SHP77 treated with DMSO at 0.1 percent for 48 hours (cell line): ENCODE results near the gene SSX7.
"Not testable (repeated sequence)": the region's sequence is repeated elsewhere in the genome, so short reads cannot be mapped to it uniquely, and the experiment has no call there.

Experiments
- DNase-seq: peaks from one replicate; lab custom pipeline; 2025; lab: John Stamatoyannopoulos, UW

SSX7 gene

GRCh38 chrX:52654800-52655199, at the start of gene SSX7:
Gene SSX7 (minus strand): TSS chrX:52654900. CDS start chrX:52653472, 1,428 bp downstream.
- DNase-seq = not testable (repeated sequence)

- not testable (repeated sequence) for DNase-seq
Measured at GRCh38 chrX:52692034-52692433, 37.3 kb upstream of the SSX7 start.

GRCh38 chrX:52662218-52662617, 7.5 kb upstream of the SSX7 start:
- not testable (repeated sequence) for DNase-seq

- not testable (repeated sequence) for DNase-seq
Measured at GRCh38 chrX:52655475-52655874, 775 bp upstream of the SSX7 start.

- not testable (repeated sequence) for DNase-seq
Measured at GRCh38 chrX:52650676-52651075, 4.0 kb downstream of the SSX7 start.

GRCh38 chrX:52648956-52649355, 5.7 kb downstream of the SSX7 start:
- not testable (repeated sequence) for DNase-seq

- not testable (repeated sequence) for DNase-seq
Measured at GRCh38 chrX:52628483-52628882, 26.2 kb downstream of the SSX7 start.

- not testable (repeated sequence) for DNase-seq
Measured at GRCh38 chrX:52620661-52621060, 34.0 kb downstream of the SSX7 start.

- DNase-seq = no peak
Measured at GRCh38 chrX:52608961-52609360, 45.7 kb downstream of the SSX7 start.

GRCh38 chrX:52603151-52603550, 51.5 kb downstream of the SSX7 start:
- DNase-seq = not testable (repeated sequence)

- no peak for DNase-seq
Measured at GRCh38 chrX:52598886-52599285, 55.8 kb downstream of the SSX7 start.

GRCh38 chrX:52594658-52595057, 60.0 kb downstream of the SSX7 start:
- DNase-seq = no peak
